Body of pancreas (tissue), 4 donors: ENCODE measurements around the gene ZNF536.

Experiments used
- CTCF ChIP-seq, 7 experiments: fragments of 450-650 bp in 4 of 7; fragments of 200-600 bp in 3 of 7; sonication (generic) in 3 of 7; IDR thresholded peaks; one replicate each; pipeline ENCODE4 v1.5.1; 2016 to 2019; ENCODE audit warnings: antibody characterized with exemption in 7 of 7
- POLR2A ChIP-seq, 3 donors: fragments of 450-650 bp; IDR thresholded peaks; one replicate each; pipeline ENCODE4 v1.6.1; 2016; ENCODE audit warnings: antibody characterized with exemption in 3 of 3, mild to moderate bottlenecking in 2 of 3

- TF ChIP-seq CTCF (IDR thresholded peaks at IDR 0.05) (no peak), POLR2A (IDR thresholded peaks at IDR 0.05) (no peak)
These were observed 39.5 kb downstream of the ZNF536 start for GRCh38 chr19:30411714-30412113.
